Chondrocyte (in vitro differentiated cells): ENCODE measurements around the gene CHMP4B. TPM values are rescaled to one million over a fixed set of nuclear protein-coding genes. Genes with fewer than 3 reads are reported as not detected.

Experiments used
- DNase-seq: peaks from one replicate; pipeline ENCODE4 v3.0.0; 2021; ENCODE audit warnings: mixed read lengths, low spot score
- H3K27ac Mint-ChIP-seq: one replicate; pipeline ENCODE4 v1.8.0; 2021; ENCODE audit warnings: mild to moderate bottlenecking, moderate library complexity, mixed read lengths; ENCODE audit not compliant: unreplicated experiment
- H3K27me3 Mint-ChIP-seq: 2 replicates; pipeline ENCODE4 v1.8.0; 2021; ENCODE audit warnings: low read depth, mixed read lengths
- H3K36me3 Mint-ChIP-seq: 2 replicates; pipeline ENCODE4 v1.8.0; 2021; ENCODE audit warnings: low read depth, mixed read lengths
- H3K4me1 Mint-ChIP-seq: 2 replicates; pipeline ENCODE4 v1.8.0; 2021; ENCODE audit warnings: low read depth, mild to moderate bottlenecking, mixed read lengths
- H3K4me3 Mint-ChIP-seq: one replicate; pipeline ENCODE4 v1.8.0; 2021; ENCODE audit warnings: mild to moderate bottlenecking, moderate library complexity, mixed read lengths; ENCODE audit not compliant: unreplicated experiment
- H3K9me3 Mint-ChIP-seq: 2 replicates; pipeline ENCODE4 v1.8.0; 2021; ENCODE audit warnings: low read depth, mixed read lengths
- CTCF ChIP-seq: fragments of 200-600 bp; sonication (generic); IDR thresholded peaks from 2 replicates; pipeline ENCODE4 v1.5.0; 2021; ENCODE audit warnings: antibody characterized with exemption, mild to moderate bottlenecking, moderate library complexity
- total RNA-seq: library from RNA; stranded (reverse); gene quantifications from 3 replicates; pipeline ENCODE4 v1.2.1, GENCODE V29; 2021

The CHMP4B gene
- total RNA-seq, 1 donor from 2014 or later: 122 TPM

GRCh38 chr20:33822991-33823390 lies 11.8 kb downstream of the CHMP4B start:
- Mint-ChIP-seq H3K4me1 (peaks cover 43% of the 10 kb centered on the region), H3K27ac (no peak overlapping the region), H3K36me3 (peaks cover 2% of the 10 kb centered on the region), H3K9me3 (no peaks in the 10 kb centered on the region), H3K27me3 (no peaks in the 10 kb centered on the region), H3K4me3 (no peak overlapping the region)
- no peak for TF ChIP-seq CTCF
- no peak for DNase-seq

- peaks cover 2% of the 10 kb centered on the region for H3K36me3 Mint-ChIP-seq
- H3K27ac Mint-ChIP-seq: no peak overlapping the region
- no peak overlapping the region for H3K4me3 Mint-ChIP-seq
- DNase-seq: no peak
- H3K9me3 Mint-ChIP-seq: no peaks in the 10 kb centered on the region
- TF ChIP-seq CTCF: no peak
- H3K4me1 Mint-ChIP-seq: peaks cover 60% of the 10 kb centered on the region
- no peaks in the 10 kb centered on the region for H3K27me3 Mint-ChIP-seq
These were observed 13.7 kb downstream of the CHMP4B start for GRCh38 chr20:33824852-33825251.

- H3K36me3 Mint-ChIP-seq: no peaks in the 10 kb centered on the region
- H3K9me3 Mint-ChIP-seq: no peaks in the 10 kb centered on the region
- DNase-seq: no peak
- TF ChIP-seq CTCF: no peak
- H3K27ac Mint-ChIP-seq: peak overlapping the region; percentile 69
- peaks cover 62% of the 10 kb centered on the region for H3K4me1 Mint-ChIP-seq
- no peaks in the 10 kb centered on the region for H3K27me3 Mint-ChIP-seq
- H3K4me3 Mint-ChIP-seq: no peak overlapping the region
These were observed 14.5 kb downstream of the CHMP4B start for GRCh38 chr20:33825340-33826269.

GRCh38 chr20:33826270-33826897 lies 15.2 kb downstream of the CHMP4B start:
- TF ChIP-seq CTCF: no peak
- peak overlapping the region; percentile 69 for H3K27ac Mint-ChIP-seq
- H3K4me3 Mint-ChIP-seq: no peak overlapping the region
- no peak for DNase-seq
- peaks cover 62% of the 10 kb centered on the region for H3K4me1 Mint-ChIP-seq
- H3K36me3 Mint-ChIP-seq: no peaks in the 10 kb centered on the region
- H3K27me3 Mint-ChIP-seq: no peaks in the 10 kb centered on the region
- no peaks in the 10 kb centered on the region for H3K9me3 Mint-ChIP-seq

- Mint-ChIP-seq H3K9me3 (no peaks in the 10 kb centered on the region), H3K4me3 (no peak overlapping the region), H3K36me3 (no peaks in the 10 kb centered on the region), H3K27me3 (no peaks in the 10 kb centered on the region), H3K4me1 (peaks cover 69% of the 10 kb centered on the region), H3K27ac (peak overlapping the region; percentile 45)
- TF ChIP-seq CTCF: no peak
- DNase-seq: no peak
These were observed 16.0 kb downstream of the CHMP4B start for GRCh38 chr20:33827109-33827508.
